ENCODE data around the gene GLRA3. TPM values are rescaled to one million over a fixed set of nuclear protein-coding genes. Genes with fewer than 3 reads are reported as not detected.
"Not testable (repeated sequence)": the region's sequence is repeated elsewhere in the genome, so short reads cannot be mapped to it uniquely, and the experiment has no call there.

GLRA3 gene
- total RNA-seq, 1 donor from 2014 or later = not detected

GRCh38 chr4:174739576-174739975, 89.5 kb downstream of the GLRA3 start:
- ATAC-seq (no peak), DNase-seq (ENCODE audit: low spot score) (no peak)
- intact Hi-C loops (cut with DNase I) = no loop called here

GRCh38 chr4:174734181-174734580, 94.9 kb downstream of the GLRA3 start:
- DNase-seq (ENCODE audit: low spot score) = no peak
- intact Hi-C loops (cut with DNase I) = no loop called here
- ATAC-seq = no peak

- DNase-seq (ENCODE audit: low spot score) (no peak), ATAC-seq (peak; percentile 56)
- intact Hi-C loops (cut with DNase I) = no loop called here
Measured at GRCh38 chr4:174717828-174718227, 111.2 kb downstream of the GLRA3 start.

GRCh38 chr4:174716986-174717770, 111.9 kb downstream of the GLRA3 start:
- no peak for DNase-seq (ENCODE audit: low spot score)
- intact Hi-C loops (cut with DNase I) = no loop called here
- ATAC-seq = peak; percentile 46

GRCh38 chr4:174714393-174715211, 114.4 kb downstream of the GLRA3 start:
- intact Hi-C loops (cut with DNase I) = loop anchor here (5.0 kb wide), 1 partner anchor 1152 kb away; no protein-coding TSS in a partner anchor
- DNase-seq (ENCODE audit: low spot score) (no peak), ATAC-seq (no peak)

- intact Hi-C loops (cut with DNase I) = loop anchor here (5.0 kb wide), 1 partner anchor 1152 kb away; no protein-coding TSS in a partner anchor
Measured at GRCh38 chr4:174713821-174714220, 115.2 kb downstream of the GLRA3 start.

GRCh38 chr4:174713181-174713580, 115.9 kb downstream of the GLRA3 start:
- intact Hi-C loops (cut with DNase I) = loop anchor here (5.0 kb wide), 1 partner anchor 1151 kb away; no protein-coding TSS in a partner anchor
- no peak for ATAC-seq
- no peak for DNase-seq (ENCODE audit: low spot score)

More at GRCh38 chr4:174713821-174714220, 115.2 kb downstream of the GLRA3 start:
- ATAC-seq (no peak), DNase-seq (ENCODE audit: low spot score) (no peak)

GRCh38 chr4:174709526-174709925, 119.5 kb downstream of the GLRA3 start:
- intact Hi-C loops (cut with DNase I) = no loop called here

GRCh38 chr4:174708381-174708780, 120.7 kb downstream of the GLRA3 start:
- intact Hi-C loops (cut with DNase I) = no loop called here
- DNase-seq (ENCODE audit: low spot score) = no peak
- no peak for ATAC-seq

More at GRCh38 chr4:174709526-174709925, 119.5 kb downstream of the GLRA3 start:
- ATAC-seq (no peak), DNase-seq (ENCODE audit: low spot score) (no peak)

- intact Hi-C loops (cut with DNase I) = no loop called here
- ATAC-seq (no peak), DNase-seq (ENCODE audit: low spot score) (no peak)
Measured at GRCh38 chr4:174707902-174708301, 121.1 kb downstream of the GLRA3 start.

GRCh38 chr4:174707051-174707676, 121.9 kb downstream of the GLRA3 start:
- no peak for ATAC-seq
- intact Hi-C loops (cut with DNase I) = no loop called here
- DNase-seq (ENCODE audit: low spot score) = no peak

- no peak for DNase-seq (ENCODE audit: low spot score)
- ATAC-seq = no peak
- intact Hi-C loops (cut with DNase I) = no loop called here
Measured at GRCh38 chr4:174702979-174703478, 126.0 kb downstream of the GLRA3 start.

GRCh38 chr4:174699654-174700053, 129.4 kb downstream of the GLRA3 start:
- intact Hi-C loops (cut with DNase I) = no loop called here
- ATAC-seq (no peak), DNase-seq (ENCODE audit: low spot score) (no peak)

- DNase-seq (ENCODE audit: low spot score) = no peak
- peak; percentile 62 for ATAC-seq
Measured at GRCh38 chr4:174697896-174698295, 131.2 kb downstream of the GLRA3 start.

GRCh38 chr4:174697202-174697601, 131.8 kb downstream of the GLRA3 start:
- intact Hi-C loops (cut with DNase I) = no loop called here
- ATAC-seq = peak; percentile 86
- DNase-seq (ENCODE audit: low spot score) = no peak

More at GRCh38 chr4:174697896-174698295, 131.2 kb downstream of the GLRA3 start:
- intact Hi-C loops (cut with DNase I) = no loop called here

- no peak for DNase-seq (ENCODE audit: low spot score)
- intact Hi-C loops (cut with DNase I) = no loop called here
- no peak for ATAC-seq
Measured at GRCh38 chr4:174696657-174697056, 132.4 kb downstream of the GLRA3 start.

- intact Hi-C loops (cut with DNase I); ATAC-seq; DNase-seq (ENCODE audit: low spot score): not testable (repeated sequence)
Measured at GRCh38 chr4:174691876-174692275, 137.2 kb downstream of the GLRA3 start.

GRCh38 chr4:174690665-174691064, 138.4 kb downstream of the GLRA3 start:
- DNase-seq (ENCODE audit: low spot score) = no peak
- no peak for ATAC-seq
- intact Hi-C loops (cut with DNase I) = no loop called here

- intact Hi-C loops (cut with DNase I) = no loop called here
- ATAC-seq = no peak
- DNase-seq (ENCODE audit: low spot score) = no peak
Measured at GRCh38 chr4:174689618-174690017, 139.4 kb downstream of the GLRA3 start.

Measured in sciatic nerve (tissue), 2 donors.